NCI-H226 (cell line): Measurements from ENCODE around the gene NSMCE1.
"Not testable (repeated sequence)": the region's sequence is repeated elsewhere in the genome, so short reads cannot be mapped to it uniquely, and the experiment has no call there.

Source experiments
- DNase-seq: peaks from one replicate; pipeline ENCODE4 v3.0.0-alpha.2; 2015

NSMCE1 gene

DNA sequence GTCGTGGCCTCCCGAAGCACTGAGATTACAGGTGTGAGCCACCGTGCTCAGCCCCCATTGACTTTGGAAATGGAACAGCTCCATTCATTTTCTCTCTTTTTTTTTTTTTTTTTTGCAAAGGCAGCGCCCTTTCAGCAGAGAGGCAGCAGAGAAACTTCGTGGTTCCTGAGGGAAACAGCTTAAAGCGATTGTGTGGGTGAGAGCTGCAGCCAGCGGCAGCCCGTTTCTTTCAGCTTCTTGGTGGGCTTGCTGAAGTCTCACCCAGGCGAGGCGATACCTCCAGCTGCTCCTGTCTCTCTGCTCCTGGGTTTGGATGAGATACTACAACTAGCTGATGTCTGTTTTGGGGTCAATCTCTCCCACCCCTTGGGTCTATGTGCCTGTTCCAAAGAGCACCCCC is 57.5 kb downstream of the NSMCE1 start:
- no peak for DNase-seq

DNA sequence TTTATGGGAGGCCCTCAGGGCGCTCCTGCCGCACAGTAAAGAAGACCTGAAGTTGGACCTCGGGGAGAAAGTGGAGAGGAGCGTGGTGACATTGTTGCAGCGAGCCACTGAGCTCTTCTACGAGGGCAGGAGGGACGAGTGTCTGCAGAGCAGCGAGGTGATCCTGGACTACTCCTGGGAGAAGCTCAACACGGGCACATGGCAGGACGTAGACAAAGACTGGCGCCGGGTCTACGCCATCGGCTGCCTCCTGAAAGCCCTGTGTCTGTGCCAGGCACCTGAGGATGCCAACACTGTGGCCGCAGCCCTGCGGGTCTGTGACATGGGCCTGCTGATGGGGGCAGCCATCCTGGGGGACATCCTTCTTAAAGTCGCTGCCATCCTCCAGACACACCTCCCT is 58.4 kb downstream of the NSMCE1 start:
- no peak for DNase-seq

DNA sequence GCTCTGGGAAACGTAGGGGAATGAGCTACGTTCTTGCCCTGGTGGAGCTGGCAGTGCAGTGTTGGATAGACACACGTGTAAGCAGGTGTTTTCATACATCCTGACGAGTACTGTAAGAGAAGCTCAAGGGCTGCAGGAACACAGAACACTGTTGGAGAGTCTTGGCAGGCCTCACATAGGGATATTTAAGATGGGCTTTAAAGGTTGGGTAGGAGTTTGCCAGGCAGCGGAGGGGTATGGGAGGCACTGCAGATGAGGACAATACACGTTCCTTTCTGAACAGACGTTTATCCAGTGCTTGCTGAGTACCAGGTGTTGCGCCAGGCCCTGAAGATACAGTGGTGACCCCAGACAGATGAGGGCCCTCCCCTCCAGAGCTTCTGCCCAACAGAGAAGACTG is 59.0 kb downstream of the NSMCE1 start:
- no peak for DNase-seq

DNA sequence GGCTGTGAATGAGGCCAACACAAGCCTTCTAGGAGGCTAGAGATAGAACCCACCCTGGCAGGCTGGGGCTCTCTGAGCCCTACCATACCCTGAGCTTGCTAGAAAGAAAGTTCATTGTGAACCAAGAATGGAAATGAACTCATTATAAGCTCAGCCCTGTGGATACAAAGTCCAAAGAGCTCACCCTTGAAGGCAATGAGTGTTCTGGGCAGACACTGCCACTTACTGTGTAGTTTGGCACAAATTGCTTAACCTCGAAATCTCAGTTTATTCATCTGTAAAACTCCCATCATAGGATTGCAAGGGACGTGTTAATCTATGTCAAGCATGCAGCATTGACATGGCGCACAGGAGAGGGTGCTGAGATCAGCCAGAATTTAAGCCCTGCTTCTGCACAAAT is 59.8 kb downstream of the NSMCE1 start:
- no peak for DNase-seq

DNA sequence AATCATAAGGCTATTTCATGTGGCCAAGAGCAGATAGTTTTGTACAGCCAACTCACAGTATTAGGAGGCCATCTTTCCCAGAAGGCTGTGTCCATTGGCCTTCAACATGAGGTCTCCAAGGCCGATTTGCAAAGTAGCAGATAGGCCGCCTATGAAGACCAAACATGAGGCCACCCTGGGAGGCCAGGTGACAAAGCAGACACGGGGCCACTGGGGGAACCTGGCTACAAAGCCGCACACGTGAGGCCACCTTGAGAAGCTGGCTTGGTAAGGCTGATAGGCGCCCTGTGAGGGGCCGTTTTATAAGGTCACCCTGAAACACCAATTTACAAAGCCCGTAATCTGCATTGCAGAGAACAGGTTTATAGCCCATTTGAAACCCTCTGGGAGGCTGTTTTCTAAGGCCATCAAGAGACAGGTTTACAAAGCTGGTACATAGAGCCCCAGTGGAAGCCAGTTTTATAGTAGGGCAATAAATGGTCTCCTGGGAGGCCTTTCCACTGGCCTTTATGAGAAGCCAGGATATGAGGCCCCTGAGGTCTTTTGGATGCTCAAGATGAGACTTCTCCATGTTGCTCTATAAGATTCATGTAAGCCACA is 60.4 kb downstream of the NSMCE1 start:
- no peak for DNase-seq

DNA sequence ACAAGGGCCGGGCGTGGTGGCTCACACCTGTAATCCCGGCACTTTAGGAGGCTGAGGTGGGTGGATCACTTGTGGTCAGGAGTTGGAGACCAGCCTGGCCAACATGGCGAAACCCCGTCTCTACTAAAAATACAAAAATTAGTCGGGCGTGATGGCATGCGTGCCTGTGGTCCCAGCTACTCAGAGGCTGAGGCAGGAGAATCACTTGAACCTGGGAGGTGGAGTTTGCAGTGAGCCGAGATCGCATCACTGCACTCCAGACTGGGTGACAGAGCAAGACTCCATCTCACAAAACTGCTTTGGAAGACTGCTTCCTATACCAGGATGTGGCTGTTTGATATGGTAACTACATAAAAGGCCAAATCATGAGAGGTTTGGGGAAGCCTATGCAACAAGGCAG is 61.5 kb downstream of the NSMCE1 start:
- DNase-seq: not testable (repeated sequence)

DNA sequence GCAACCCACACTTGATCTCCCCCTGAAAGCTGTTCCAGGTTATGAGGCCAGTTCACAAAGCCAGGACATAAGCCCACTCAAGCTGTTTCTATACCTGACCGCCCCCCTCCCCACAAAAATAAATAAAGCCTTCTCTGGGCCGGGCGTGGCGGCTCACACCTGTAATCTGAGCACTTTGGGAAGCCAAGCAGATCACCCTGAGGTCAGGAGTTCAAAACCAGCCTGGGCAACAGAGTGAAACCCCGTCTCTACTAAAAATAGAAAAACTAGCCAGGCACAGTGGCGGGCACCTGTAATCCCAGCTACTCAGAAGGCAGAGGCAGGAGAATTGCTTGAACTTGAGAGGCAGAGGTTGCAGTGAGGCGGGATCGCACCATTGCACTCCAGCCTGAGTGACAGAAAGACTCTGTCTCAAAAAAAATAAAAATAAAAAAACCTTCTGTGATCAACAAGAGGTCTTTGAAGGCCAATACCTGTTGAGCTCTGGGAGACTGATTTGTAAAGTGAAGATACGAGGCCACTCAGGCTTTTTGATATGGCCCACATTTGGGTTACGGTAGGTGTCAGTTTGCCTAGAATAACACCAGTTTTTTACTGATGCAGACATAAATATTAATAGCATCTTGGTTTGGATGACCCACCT is 63.0 kb downstream of the NSMCE1 start:
- no peak for DNase-seq

DNA sequence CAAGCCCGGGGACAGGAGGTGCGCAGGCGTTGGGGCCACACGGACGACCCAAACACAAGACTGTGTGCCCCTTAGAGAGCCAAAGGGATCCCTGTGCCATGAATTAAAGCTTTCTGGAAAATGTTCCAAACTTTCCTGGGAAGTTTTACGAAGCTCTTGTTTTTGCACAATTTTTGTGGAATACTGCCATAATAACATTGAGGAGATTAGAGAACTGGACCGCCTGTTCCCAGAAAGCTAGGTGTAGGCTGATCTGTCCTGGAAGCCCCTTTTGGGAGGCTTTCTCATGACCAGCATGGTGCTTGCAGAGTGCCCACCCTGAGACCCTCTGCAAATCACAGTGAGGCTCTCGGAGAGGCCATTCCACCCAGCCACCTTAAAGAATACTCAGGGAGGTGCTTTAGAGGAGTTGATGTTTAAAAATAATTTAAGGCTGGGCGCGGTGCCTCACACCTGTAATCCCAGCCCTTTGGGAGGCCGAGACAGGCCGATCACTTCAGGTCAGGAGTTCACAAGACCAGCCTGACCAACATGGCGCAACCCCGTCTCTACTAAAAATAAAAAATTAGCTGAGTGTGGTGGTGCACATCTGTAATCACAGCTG is 64.2 kb downstream of the NSMCE1 start:
- no peak for DNase-seq

DNA sequence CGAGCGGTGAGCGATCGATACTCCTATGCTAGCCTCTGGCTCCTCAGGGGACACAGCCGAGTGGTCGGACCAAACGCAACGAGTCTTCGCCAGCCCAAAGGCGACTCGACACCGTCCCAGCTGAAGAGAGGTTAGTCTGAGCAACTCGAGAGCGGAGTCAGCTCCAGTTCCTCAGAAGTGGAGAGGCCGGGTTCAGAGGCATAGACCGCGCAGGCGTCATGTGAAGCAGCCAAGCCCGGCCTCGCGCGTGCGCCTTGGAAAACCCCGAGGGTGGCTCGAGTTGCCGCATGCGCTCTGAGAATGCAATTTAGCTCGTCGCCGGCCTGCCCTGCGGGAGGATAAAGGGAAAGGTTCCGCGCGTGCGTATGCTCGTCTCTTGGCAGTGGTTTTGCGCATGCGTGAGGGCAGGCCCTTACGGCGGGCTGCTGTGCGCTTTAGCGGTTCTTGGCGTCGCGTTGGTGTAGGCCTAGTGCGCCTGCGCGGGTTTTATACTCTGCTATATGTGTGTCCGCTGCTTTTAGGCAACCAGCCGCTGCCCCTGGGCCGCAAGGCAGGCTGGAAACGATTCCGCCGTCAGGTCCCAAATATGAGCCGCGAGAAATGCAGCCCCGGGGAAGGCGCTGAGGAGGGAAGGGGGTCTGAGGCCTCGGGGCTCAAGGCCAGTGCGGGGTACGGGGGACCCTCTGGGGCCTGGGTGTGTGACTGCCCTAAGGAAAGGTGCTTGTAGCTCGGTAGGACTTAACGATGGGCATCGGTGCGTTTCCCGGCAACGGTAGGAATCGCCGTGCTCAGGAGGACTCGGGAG is 64.9 kb downstream of the NSMCE1 start, which contains the start of gene KDM8:
TSS of gene KDM8 (plus strand) at position 20 of the 805 bp plus-strand sequence. CDS start 6,598 bp downstream, outside the sequence.
- peak; percentile 97 for DNase-seq

DNA sequence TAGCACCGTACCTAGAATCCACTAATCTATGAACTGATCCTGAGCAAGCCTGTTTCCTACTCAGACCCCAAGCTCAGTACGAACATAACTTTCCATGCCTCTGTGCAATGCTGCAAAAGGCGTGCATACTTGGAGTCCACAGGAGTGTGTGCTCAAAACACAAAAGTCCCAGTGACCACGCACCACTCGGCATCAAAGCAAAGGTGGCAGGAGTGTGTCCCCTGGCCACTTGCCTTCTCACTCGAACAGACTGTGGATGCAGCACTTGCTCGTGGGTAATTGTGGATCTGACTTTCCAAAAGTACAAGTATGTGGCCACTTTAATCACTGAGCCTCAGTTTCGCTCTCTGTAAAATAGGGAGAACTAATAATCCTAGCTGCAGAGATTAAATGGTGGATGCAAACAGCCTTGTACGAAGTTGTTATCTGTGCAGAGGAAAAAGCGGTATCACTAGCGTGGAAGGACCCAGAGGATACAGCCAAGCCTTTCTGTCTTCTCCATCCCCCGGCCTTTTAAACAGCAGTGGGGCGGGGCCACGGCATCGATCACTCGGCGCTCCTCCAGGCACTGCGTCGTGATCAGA is 65.6 kb downstream of the NSMCE1 start:
- DNase-seq: peak; percentile 89

DNA sequence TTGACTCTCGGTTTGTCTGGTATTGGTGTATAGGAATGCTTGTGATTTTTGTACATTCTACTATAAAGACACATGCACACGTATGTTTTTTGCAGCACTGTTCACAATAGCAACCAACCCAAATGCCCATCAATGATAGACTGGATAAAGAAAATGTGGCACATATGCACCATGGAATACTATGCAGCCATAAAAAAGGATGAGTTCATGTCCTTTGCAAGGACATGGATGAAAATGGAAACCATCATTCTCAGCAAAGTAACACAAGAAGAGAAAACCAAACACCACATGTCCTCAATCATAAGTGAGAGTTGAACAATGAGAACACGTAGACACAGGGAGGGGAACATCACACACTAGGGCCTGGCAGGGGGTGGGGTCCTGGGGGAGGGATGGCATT is 67.7 kb downstream of the NSMCE1 start:
- DNase-seq: not testable (repeated sequence)

DNA sequence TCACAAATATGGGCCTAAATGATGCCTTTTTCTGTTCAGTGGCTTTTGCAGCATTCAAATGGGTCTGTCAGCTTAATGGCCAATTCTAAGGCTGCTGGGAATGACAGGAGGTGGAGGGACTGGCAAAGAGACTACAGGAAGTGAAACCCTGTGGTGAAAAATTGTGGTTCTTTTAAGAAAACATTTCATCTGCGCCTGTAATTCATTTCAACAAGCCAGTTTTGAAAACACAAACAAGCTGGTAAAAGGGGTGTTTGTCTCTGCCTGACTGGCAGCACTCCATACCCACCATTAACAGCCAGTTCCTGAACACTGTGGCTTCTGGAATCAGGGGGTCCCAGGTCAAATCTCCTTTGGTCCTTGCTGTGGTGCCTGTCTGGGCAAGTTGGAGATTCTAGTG is 68.8 kb downstream of the NSMCE1 start:
- no peak for DNase-seq

DNA sequence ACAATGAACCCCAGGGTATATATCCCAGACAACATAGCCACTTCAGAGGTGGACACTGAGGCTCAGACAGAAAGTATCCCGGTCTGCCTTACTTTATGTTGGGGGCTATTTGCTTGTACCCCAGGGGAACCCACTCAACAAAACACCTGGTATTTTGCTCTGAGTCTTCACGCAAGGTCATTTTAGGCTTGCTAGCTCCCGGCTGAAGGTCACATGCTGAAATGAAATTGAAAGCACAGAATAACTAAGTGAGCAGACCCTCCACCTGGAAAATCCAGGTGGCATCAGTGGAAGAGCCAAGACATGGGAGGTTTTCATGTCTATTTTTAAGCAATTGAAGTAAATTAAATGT is 69.4 kb downstream of the NSMCE1 start:
- no peak for DNase-seq

DNA sequence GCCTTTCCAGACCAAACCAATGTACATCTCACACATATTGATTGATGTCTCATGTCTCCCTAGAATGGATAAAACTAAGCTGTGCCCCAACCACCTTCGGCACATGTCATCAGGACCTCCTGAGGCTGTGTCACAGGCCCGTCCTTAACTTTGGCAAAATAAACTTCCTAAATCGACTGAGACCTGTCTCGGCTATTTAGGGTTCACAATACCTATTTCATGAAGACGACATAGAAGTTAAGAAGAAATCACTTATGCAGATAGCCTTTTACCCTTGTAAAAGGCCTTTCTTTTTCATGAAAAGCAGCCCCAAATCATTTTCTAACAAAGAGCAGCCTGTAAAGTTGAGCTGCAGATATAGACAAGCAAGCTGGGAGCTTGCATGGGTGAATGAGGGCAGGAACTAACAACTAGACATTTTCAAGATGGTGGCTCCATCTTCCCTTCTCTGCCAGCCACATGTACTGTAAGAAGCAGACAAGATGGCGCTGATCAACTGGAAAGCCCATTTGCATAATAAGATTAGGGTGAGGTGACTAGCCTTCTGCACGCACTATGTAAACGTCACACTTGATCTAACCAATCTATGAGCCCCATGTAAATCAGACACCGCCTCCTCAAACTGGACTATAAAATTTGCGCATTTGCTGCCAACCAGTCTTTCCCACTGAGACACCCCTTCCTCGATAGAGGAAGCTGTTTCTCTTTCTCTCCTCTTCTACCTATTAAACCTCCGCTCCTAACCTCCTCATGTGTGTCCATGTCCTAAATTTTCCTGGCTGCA is 69.9 kb downstream of the NSMCE1 start:
- no peak for DNase-seq

DNA sequence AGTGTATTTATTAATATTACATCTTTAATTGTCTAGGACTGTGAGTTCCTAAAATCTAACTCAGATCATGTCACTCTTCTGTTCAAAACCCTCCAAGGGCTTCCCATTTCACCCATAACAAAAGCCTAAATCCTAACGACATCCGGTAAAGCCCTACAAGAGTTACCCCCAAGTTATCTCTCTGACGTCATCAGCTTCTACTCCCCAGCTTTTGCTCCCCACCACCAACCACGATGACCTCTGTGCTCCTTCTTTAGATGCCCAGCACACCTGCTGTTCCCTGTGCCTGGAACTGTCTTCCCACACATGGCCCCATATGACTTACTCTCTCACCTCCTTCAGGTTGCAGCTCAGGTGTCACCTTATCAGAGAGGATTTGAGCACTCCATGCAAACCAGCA is 71.6 kb downstream of the NSMCE1 start:
- no peak for DNase-seq

DNA sequence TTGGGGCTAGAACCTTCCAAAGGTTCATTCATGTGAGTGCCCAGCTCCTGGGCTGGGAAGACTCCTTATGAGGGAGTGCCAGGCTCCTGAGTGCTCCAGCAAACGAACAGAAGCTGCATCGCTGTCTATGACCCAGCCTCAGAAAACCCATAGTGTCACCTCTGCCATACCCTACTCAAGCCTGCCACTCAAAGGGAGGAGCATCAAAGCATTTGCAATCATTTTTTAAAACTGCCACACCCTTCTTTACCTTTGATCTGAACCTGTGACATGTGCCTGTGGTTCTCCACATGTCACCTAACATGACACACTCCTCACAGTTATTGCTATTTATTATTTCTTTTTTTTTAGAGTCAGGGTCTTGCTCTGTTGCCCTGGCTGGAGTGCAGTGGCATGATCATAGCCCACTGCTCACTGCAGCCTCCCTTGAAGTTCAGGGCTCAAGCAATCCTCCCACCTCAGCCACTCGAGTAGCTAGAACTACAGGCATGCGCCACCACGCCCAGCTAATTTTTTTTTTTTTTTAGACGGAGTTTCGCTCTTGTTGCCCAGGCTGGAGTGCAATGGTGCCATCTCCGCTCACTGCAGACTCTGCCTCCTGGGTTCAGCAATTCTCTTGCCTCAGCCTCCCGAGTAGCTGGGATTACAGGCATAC is 72.5 kb downstream of the NSMCE1 start:
- no peak for DNase-seq

DNA sequence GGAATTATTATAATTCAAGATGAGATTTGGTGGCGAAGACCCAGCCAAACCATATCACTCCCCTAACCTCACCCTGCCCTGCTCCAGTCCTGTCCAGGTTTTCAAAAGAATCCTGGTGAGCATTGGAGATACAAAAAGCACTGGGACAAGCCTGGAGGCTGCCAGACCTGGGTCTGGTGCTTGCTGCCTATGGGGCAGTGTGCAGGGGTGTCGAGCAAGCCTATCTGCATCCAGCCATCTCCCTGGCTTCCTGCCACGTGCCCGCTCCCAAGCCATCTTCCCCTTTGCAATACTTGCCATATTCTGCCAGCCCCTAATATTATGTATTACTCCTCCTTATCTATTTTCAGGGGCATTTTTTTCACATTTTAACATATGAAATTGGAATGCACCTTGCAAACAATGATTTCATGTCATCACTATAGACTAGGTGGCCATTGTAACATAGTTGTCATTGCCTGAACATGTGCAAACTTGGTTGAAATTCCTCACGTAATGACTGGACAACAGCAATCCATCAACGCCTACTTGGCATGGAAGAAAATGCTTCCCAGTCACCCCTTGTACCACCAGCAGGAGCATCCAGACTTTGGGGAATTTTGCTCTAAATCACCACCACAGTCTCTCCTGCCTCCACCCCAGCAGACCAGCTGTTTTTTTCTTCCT is 73.4 kb downstream of the NSMCE1 start:
- no peak for DNase-seq

DNA sequence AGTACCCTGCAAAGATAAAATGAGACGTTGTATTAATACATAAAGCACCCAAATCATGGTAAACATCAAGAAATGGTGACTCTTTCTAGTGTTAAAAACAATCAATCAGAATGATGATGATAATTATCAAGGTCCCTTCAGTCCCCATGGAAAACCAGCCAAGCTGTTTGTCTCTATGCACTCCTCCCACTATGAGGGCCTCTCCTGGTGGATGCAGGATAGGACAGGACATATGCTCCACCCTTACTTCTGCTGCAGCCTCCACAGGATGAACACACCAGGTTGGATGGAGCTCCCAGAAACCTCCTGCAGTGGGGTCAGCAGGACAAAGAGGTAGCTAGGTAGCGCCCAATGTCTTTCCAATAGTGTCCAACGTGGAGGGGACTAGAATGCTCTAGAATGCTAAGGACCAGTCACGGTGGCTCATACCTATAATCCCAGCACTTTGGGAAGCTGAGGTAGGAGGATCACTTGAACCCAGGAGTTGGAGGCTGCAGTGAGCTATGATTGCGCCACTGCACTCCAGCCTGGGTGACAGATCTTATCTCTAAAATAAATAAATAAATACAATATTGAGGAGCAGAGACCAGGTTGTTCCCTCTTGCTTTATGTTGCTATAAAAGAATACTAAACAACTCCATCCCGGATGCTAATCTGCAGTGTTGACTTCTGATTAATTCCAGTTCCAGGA is 75.1 kb downstream of the NSMCE1 start:
- DNase-seq: no peak

DNA sequence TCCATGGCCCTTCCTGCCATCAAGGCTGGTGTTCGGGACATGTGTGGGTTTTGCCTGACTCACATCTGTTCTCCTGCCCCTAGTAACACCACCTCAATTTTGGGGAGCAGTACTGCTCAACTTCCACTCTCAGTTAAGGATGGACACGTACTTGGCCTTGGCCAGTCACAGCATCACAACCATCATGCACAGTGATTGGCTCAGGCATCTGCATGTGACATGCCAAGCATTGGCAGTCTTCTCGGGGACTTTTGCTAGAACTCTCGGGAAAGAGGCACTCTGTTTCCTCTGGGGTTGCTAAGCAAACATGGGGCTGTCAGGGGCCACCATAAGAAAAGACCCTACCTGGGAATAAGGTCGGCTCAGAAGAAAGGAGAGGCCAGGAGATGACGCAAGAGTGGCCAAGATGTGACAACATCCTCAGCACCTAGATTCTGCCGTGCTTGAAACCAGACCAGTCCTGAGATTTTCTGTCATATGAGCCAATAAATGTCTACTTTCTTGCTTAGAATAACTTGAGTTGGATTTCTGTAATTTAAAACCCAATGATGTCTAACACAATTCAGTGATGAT is 77.1 kb downstream of the NSMCE1 start:
- no peak for DNase-seq

DNA sequence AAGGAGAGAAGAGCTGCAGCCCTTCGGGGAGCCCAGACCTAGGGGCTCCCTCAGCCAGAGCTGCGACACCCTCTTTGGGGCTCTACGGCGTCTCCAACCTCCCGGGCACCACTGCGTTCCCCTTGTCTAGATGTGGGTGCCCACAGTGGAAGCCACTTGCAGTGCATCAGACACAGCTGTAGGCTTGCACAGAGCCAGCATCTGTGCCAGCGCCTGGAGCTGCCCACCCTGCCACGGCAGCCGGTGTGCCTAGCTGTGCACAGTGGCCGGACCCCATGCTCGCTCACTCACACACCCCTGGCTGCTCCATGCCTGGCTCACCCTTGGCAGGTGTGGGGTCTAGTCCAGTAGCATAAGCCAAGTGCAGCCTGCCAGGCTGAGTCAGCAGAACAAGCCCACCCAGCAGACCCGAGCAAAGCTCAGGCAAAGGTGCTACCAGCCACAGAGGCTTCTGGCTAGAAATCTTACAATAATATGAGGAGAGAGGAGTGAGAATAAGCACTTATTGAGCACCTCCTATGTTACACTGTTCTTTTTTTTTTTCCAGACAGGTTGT is 78.2 kb downstream of the NSMCE1 start:
- DNase-seq: no peak
